GM21515 (cell line): ENCODE measurements around the gene FHIT.

Source experiments
- ATAC-seq: cut with Tn5 transposase; IDR thresholded peaks from one replicate; pipeline ENCODE4 v1.9.1; 2021; ENCODE audit not compliant: unreplicated experiment

Gene FHIT

DNA sequence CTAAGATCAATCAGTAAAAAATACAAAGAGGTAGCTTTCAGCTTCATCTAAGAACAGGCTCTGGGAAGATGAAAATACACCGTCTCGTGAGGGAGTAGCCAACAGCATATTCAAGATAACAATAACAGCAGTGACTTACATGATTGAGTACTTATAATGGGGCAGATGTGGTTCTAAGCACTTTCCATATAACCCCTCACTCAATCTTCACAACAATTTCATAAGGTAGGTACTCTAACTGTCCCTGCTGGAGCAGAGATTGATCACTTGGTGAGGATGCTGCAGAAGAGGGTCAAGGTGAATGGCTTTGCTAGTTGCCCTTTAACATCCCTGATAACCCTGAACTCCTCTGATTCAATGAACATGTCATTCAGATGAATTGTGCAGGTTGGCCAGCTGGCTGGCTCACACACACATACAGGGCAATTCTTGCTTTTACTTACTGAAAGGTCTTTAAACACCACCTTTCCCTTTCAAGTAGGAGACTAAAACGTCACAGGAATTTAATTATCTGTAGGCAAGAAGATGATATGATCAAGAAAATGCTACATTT, 1217.3 kb downstream of the FHIT start:
- ATAC-seq: no peak

DNA sequence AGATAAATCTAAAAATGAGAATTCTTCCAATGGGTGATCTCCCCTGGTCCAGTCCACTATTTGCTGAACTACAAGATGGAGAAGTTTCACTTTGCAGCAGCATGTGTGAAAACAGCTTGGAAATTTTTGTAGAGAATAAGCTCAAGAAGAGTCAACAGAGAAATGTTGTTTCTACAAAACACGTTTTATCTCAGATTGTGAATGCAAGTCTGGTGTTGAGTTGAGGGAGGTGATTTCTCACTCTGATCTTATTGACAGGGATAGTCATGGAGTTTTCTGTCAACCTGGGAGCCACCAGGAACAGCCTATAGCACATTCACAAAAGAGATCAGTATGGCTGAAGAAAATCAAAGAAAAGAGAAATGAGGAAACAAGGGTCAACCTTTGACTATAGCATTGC, 1220.3 kb downstream of the FHIT start:
- ATAC-seq: no peak

DNA sequence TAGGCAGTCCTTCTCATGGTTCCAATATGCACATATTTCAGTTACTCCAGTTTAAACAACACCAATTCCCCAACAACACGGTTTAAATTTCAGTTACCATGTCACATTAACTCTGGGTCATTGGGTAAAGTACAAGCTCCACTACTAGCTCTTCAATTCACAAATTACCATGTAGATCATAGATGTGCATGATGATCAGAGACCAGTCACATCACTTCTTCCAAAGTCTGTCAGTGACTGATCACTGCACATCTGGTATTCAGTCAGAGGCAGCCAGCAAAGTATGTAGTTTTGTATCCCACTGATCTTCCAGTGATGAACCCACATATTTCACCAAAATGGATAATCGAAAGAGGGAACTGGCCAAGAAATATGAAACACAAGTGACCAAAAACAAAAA, 1223.0 kb downstream of the FHIT start:
- ATAC-seq: no peak

DNA sequence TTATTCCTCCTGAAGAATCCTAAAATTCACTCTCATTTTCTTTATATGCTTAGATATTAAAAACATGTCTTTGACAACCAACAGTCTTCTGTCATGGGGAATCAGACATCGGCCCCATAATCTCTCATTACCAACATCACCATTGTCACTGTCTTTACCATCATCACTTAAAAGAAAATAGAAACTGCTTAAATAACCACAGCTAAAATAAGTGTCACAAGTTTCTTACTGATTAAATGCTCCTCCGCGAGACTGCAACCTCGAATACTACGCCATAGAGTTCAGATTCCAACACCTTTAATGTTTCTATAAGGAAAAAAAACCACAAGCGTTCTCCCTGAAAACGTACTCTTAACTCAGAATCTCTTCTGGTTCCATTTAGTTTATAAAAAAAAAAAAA, 1223.9 kb downstream of the FHIT start:
- no peak for ATAC-seq

DNA sequence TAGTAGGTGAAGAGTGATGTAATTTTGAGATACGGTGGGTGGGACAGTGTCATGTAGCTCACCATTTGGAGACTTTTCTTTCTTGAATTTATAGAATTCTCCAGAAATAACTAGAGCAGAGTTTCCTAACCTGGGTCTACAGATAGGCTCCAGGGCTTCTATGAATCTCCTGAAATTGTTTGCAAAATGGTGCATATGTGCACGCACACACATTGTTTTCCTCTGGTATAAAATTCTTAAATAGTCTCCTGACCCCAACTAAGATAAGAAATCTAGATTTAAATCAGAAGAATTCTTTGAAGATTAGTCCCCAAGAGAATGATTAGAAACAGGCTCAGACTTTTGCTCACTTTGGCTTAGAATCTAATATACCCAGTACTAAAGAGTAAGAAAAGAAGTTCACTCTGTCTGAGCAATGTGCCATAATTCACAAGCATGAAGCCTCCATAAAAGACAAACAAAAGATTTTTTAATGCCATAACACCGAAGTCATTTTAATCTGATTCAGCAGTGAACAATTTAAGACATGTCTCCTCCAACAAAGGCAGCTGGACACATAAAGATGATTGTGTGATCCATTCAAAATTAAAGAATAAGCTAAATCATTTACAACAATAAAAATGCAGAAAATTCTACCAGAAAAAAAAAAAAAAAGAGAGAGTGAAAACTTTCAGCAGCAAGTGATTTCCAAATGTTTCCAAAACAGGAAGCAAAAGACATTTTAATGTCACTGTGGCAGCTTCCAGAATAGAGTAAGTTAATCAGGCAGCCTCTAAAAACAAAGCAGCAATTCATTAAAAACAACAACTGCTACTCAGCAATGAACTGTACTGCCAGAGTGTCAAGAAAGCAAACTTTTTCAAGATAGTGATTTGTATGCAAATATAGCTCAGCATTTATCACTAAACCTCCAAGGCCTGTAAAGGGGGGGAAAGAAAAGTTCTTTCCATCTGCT, 1225.9 kb downstream of the FHIT start:
- no peak for ATAC-seq

DNA sequence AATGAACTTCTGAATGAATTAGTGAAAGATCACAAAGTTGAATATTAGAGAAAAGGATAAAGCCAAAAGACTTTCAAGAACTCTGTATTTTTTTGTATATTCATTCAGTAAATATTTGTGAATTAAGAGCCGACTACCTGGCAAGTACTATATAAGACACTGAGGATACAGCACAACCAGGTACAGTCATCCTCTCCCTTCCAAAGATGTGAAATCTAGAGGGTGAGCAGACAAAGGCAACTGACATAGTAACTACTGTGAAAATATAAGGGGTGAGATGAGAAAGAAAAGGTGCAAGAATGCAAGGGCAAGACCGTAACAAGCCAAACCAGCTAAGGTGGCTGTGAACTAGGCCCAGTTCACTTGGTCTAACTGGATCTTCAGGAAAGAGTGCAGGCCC, 1226.9 kb downstream of the FHIT start:
- no peak for ATAC-seq

DNA sequence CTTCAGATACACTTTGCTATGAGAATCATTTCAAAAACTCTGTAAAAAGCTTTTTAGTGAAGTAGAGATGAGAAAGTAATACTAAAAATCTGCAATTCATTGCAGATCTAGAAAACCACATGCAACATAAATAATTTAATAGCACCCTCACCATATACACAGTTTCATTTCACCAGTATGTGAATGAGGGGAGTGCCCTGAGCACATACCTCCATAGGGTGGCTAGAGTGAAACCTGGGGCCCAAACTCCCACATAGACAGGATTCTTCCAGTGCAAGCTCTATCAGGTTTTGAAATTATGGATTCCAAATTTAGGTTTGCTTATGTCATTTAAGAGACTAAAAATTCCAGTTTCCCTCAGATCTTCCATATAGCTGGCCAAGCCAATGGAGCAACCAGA, 1228.1 kb downstream of the FHIT start:
- ATAC-seq: no peak

DNA sequence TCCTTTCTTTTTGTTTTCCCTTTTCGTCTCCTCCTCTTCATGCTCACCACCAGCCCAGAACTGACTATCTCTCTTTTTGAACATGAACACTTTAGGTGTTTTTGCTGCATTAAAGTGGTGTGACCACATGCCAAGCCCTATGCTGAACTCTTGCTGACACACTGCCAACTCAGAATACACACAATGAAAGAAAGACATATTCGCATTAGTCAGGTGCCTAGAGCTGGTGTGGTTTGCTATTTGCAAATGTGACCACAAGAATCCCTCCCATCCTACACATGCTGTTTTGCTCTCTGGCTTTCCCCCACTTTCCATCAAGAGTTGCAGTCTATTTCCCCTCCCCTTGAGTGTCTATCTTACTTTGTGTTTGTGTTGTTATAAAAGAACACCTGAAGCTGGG, 1233.6 kb downstream of the FHIT start:
- ATAC-seq: no peak

DNA sequence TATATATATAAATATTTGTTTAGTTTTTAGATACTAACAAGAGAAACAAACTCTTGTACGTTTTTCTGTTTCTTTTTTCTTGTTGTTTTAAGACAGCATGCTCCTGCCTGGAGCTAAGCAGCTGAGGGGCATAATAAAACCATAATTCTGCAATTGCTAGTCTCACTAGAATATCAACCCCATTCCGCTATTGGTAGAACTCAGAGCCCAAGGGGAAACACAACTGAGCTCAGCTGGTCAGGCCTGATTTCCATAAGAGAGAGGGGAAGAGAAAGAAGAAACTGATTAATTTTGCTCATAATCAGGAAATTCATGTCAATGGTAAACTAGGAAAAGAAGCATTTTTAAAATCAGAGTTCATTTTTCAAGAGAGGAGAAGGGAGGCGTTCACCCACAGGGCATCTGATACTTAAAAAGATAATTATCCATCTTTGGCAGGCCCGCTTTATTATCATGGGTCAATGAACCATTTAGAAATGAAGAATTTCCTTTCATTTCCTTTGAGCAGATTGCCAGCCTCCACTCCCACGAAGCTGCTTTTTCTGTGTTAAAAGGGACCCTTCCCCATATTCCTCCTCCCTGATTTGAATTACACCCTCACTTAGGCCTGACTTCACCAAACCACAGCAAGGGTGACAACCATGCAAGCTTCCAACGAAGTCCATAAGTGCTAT, 1236.1 kb downstream of the FHIT start:
- ATAC-seq: no peak

DNA sequence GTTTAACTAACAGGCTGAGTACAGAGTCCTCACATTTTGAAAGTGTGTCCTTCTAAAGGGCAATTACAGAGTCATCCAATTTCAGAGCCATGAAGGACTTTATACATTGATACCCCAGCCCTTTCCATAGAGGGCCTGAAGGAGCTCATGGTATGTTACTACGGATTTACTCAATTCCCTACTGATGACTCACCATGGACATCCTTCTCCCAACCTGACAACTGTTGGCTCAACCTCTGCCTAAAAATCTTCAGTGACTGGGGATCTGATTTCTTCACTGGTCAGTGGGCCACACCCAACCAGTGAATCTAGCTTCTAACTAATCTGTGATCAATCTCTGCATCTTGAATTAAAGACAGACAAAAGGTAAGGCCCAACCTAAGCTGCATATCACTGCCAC, 1238.0 kb downstream of the FHIT start:
- no peak for ATAC-seq

DNA sequence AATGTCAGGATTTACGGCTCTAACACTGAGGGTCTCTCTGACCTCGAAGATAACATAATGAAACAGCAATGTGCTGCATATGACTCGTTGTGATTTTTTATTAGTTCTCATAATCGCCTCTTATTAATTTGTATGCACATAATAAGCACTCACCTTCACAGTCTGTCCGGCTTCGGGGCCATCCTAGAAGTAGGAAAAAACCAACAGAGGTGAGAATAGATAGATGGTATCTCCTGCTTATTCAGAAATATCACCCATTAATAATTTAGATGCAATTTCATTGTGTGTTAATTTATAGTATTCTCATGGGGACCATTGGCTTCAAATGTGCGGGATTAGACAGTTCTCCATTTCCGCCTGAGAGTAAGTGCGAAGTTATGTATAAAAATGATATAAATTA, 1240.0 kb downstream of the FHIT start:
- ATAC-seq: no peak

DNA sequence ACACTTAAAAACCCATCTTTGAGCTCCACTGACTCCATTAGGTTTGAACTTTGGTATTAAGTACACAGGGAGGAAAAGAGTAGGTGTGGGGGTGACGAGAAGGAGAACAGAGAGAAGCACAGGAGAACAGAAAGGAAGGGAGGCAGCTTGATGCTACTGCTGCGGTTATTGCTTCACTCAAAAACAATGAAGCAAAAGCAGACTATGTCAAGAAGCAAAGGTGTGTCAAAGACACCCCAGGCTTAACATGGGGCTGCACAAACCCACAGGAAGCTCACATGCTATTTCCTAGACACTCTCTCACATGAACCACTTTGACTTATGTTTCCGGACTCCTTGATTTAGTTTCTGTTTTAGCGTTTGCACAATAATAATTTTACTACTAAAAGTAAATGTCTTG, 1240.5 kb downstream of the FHIT start:
- peak; percentile 97 for ATAC-seq

DNA sequence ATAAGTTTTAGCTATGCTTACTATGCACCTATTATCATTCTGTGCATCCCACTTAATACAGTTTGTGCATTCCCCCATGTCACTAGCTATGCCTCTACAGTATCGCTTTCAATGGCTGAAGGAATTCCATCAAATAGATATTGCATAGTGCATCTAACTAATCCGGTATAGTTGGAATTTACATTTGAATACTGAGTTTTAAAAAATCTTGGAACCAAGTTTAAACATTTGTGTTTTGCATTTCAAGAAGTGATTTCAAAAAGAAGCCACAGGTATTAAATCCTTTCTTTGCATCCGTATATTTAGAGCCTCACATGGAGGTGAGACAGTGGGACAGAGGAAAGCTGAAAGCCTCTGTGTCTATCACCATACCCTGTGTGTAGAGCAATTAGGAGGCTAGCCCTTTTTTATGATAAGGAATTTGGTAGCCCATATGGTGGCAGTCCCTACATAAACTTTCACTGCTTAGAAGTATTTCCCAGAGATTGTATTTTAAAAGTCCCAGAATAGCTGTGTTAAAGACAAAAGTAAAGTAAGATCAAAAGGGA, 1241.2 kb downstream of the FHIT start:
- no peak for ATAC-seq

DNA sequence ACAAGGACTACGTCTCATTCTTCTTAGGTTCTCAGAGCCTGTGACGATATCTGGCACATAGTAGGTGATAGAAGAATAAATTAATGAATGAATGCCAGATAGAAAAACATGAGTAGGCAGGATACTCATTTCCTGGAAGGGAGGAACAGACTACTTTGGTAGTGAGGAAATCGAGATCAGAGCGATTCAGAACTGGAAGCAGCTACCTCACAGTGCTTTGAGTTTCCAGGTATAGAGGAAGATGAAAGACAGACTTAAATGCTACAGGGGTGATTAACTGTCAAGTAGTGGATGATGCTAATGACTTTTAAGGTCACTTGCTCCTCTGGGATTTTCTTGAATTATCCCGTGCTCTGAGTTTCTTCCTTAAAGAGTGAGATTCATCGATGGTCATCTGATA, 1249.9 kb downstream of the FHIT start:
- no peak for ATAC-seq

DNA sequence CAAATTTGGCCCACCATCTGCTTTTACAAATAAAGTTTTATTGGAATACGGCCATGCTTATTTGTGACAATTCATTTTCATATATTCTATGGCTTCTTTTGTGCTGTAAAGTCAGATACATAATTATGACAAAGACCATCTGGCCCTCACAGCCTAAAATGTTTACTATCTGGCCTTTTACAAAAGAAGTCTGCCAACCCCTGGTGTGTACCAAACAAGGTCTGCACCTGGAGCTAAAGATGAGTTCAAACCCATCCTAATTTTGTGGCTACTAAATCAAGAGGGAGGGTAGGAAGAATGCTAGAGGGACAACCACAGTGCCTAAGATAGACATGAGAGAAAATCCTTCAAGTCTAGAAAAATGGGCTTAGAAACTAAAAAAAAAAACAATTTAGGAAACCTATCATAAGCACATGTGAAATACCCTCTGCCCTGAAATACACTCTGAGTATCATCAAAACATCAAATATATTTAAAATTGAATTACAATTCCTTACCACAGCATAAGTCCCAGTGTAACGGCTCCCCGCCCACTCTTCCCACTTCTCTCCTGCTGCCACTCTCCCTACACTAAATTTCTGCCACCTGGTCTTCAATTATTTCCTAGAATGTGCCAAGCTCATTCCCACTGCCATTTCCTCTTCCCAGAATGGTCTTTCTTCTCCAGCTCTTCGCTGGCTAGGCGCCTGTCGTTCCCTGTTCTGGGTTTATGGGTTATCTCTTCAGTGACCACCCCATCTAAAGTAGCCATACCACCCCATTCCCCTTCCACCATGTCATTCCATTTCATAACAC, 1250.7 kb downstream of the FHIT start:
- ATAC-seq: no peak

DNA sequence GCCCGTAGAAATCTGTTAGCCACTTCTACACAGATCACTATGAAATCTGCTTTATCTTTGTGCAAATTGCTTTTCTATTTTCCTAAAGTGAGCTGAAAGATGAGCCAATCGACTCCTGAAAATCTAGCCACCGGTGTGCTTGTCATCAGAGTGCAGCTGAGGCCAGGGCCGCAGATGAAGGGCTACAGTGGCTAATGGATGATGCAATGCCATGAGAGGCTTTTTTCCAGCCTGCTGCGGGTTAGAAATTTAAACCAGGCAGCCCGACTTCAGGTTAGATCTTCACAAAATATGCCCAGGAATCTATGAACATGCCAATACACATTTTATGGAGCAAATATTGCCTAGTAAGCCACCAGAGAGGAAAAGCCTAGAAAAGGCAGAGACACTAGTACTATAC, 1253.2 kb downstream of the FHIT start:
- ATAC-seq: no peak

DNA sequence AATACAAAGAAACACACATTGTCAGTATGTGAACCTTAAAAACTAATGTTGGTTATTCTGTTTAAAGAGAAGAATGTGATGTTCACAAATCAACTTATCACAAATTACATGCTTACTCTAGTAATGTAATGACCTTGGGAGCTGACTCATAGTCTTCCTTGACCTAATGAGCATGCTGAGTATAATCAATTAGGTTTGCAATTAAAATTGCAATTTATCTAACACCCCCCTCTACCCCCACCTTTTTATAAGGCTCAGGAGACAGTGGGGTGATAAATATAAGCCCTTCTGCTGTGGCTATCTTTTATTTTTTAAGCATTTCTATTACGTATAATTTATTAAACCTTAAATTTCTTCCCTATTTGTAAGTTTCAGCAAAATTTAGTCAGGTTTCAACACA, 1253.7 kb downstream of the FHIT start:
- ATAC-seq: no peak

DNA sequence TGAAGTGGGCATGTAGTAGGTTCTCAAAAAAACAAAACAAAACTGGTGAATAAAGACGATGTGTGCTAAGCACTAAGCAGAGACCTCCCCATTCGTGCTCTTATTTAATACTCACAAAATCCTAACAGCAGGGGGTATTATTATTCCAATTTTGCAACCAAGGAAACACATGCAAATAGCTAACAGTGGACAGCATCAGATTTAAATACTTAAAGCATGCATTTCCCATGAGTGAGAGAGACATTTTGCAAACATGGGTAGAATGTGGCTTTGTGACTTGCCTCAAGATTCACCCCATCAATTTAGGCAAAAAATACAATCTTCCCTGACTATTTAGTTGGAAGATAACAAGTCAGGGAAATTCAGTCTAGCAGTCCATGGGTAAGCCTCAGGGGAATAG, 1255.2 kb downstream of the FHIT start:
- no peak for ATAC-seq

DNA sequence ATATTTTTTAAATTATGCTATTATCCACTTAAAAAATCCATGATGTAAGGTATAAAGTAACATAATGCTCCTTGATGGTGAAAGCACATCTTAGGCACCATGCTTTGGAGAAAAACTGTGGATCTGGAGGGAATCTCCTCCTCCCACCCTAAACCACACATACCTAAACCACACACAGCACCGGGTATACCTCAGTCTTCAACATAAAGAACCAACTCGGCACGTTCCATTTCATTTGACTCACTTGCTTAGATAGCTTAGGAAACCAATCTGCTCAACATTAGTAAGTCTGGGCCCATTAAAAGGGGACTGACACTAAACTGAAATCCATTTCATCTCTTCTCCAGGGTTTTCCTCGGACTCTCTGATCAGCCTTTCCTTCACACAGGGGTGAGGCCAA, 1255.7 kb downstream of the FHIT start:
- ATAC-seq: no peak

DNA sequence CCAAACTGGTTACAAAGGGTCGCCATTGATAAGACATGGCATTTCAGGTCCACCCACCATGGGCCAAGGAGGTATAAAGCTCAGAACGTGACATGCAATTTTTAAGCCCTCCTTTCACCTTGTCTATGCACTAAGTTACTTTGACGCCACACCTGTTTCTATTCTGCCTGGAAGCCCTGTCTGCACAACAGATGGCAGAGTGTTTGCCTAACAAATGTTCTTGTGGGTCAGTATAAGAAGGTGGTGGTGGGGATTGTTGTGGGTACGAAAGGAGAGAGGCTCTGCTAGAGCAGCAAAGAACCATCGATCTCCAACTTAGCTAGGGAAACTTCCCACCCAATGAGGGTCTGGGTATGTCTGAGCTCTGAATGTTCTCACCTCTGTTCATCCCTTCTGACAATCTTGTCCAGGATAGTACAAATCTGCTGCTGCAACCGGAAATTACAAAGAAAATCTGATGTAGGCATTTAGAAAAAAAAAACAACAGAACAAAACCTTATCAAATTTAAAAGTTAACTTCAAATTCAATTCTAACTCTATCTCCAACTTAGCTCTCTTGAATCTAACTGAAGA, 1256.4 kb downstream of the FHIT start:
- no peak for ATAC-seq

DNA sequence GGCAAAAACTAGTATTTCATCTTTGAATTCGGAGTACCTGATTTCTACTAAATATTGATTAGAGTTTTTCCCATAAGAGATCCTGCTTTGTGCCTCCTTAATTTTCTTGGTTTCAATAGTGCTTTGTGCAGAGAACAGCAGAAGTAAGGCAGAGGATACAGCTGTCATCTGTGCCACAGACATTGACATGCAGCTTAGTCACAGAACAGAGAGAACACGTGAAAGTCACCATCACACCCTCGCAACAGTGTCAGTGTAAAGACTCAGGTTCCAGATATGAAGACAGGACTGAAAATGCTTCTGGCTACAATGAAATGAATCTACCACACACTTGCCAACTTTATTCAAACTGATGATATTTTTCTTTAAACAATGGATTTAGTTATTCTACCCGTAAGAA, 1258.7 kb downstream of the FHIT start:
- no peak for ATAC-seq
